NB4 (cell line): Measurements from ENCODE around the gene CSF1.

Experiments used
- DNase-seq: peaks from one replicate; pipeline ENCODE4 v3.0.0; 2010; ENCODE audit warnings: low read depth
- H3K4me3 ChIP-seq: one replicate; pipeline ENCODE4 v1.5.1; 2011; ENCODE audit warnings: mild to moderate bottlenecking, low read depth, low read length, moderate library complexity
- MYC ChIP-seq: IDR thresholded peaks from 2 replicates; pipeline ENCODE4 v1.6.1; 2011; ENCODE audit warnings: low read depth, low read length
- POLR2A ChIP-seq: IDR thresholded peaks from 2 replicates; pipeline ENCODE4 v1.6.1; 2011; ENCODE audit warnings: mild to moderate bottlenecking; ENCODE audit not compliant: insufficient read length; ENCODE audit errors: extremely low read depth
- TF ChIP-seq, protein P1 (sequence below): IDR thresholded peaks from 2 replicates; pipeline ENCODE4 v1.6.1; 2011; ENCODE audit warnings: low read depth, low read length
- TF ChIP-seq, protein P2 (sequence below): IDR thresholded peaks from one replicate; pipeline ENCODE4 v1.5.1; 2012; ENCODE audit warnings: low read depth, low read length

CSF1 gene

DNA sequence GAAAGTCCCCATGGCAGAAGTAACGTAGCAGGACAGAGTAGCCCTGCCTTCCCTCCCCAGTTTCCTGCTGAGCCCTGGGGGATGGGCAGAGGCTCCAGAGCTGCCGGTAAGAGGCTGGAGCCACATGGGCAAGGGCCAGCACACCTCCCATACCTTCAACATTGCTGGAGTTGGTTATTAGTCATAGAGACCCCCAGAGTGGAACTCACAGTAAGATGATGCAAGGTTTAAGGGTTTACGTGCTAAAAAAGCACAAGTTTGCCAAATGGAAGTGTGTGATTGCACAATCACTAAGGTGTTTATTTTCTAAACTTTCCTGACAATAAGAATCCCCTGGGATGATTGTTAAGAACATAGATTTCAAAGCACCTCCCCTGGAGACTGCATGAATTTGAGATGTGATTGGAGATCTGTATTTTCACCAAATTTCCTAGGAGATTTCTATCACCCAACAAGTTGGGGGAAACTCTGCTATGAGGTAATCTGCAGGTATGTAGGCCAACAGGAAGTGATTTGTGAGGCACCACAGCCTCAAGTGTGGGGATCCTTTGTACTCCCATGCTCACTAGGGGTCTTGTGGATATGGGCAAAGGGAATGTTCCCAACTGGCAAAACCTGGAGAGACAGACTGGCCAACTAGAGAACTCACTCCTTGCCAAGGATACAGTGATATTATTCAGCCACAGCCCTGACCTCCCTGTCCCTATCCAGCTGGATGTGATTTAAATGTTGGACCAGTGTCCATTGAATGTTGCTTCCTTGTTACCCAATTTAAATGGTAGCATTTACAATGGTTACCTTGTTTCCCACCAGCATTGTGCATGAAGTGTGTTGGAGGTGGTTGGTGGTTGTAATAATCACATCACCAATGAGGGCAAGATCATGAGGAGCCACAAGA lies 37.1 kb upstream of the CSF1 start:
- H3K4me3 ChIP-seq: no peak overlapping the region
- no peak for TF ChIP-seq POLR2A
- TF ChIP-seq, protein P1, sequence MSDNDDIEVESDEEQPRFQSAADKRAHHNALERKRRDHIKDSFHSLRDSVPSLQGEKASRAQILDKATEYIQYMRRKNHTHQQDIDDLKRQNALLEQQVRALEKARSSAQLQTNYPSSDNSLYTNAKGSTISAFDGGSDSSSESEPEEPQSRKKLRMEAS: no peak
- TF ChIP-seq, protein P2, sequence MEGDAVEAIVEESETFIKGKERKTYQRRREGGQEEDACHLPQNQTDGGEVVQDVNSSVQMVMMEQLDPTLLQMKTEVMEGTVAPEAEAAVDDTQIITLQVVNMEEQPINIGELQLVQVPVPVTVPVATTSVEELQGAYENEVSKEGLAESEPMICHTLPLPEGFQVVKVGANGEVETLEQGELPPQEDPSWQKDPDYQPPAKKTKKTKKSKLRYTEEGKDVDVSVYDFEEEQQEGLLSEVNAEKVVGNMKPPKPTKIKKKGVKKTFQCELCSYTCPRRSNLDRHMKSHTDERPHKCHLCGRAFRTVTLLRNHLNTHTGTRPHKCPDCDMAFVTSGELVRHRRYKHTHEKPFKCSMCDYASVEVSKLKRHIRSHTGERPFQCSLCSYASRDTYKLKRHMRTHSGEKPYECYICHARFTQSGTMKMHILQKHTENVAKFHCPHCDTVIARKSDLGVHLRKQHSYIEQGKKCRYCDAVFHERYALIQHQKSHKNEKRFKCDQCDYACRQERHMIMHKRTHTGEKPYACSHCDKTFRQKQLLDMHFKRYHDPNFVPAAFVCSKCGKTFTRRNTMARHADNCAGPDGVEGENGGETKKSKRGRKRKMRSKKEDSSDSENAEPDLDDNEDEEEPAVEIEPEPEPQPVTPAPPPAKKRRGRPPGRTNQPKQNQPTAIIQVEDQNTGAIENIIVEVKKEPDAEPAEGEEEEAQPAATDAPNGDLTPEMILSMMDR: no peak
- TF ChIP-seq MYC: no peak
- DNase-seq: no peak

DNA sequence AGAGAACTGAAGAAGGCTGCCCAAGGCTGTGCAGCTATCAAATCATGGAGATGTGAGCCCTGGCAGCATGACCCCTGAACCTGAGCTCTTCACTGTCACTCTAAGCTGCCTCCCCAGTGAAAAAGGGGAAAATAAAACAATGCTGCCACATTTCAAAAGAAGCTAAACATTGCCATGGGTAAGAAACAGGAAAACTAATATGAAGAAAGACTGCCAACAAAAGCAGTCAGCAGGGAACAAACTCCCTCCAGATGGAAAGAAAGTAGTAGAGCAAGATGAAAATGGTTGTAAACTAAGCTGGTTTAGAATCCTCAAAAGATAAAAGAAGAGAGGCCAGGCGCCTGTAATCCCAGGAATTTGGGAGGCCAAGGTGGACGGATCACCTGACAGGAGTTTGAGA lies 36.2 kb upstream of the CSF1 start:
- TF ChIP-seq, protein P2: no peak
- no peak for TF ChIP-seq MYC
- TF ChIP-seq, protein P1: no peak
- TF ChIP-seq POLR2A: no peak
- DNase-seq: no peak
- no peak overlapping the region for H3K4me3 ChIP-seq

DNA sequence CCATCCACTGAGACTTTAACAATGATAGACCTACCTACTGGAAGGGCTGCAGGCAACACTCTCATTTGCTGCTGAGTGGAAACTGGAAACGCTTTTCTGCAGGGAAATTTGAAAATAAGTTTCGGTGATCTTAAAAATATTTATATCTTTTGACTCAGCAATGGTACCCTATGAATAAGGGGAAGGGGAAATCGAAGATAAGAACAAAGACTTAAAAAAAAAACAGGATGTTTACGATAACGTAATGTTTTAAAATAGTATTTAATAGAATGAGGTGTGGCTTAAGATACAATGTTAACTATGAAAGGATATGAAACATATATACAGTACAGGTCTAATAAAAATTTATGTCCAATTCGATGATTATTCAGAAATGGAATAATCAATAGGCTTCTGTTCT lies 34.8 kb upstream of the CSF1 start:
- no peak overlapping the region for H3K4me3 ChIP-seq
- no peak for DNase-seq
- TF ChIP-seq MYC (no peak), POLR2A (no peak)
- TF ChIP-seq, protein P2: no peak
- TF ChIP-seq, protein P1: no peak

DNA sequence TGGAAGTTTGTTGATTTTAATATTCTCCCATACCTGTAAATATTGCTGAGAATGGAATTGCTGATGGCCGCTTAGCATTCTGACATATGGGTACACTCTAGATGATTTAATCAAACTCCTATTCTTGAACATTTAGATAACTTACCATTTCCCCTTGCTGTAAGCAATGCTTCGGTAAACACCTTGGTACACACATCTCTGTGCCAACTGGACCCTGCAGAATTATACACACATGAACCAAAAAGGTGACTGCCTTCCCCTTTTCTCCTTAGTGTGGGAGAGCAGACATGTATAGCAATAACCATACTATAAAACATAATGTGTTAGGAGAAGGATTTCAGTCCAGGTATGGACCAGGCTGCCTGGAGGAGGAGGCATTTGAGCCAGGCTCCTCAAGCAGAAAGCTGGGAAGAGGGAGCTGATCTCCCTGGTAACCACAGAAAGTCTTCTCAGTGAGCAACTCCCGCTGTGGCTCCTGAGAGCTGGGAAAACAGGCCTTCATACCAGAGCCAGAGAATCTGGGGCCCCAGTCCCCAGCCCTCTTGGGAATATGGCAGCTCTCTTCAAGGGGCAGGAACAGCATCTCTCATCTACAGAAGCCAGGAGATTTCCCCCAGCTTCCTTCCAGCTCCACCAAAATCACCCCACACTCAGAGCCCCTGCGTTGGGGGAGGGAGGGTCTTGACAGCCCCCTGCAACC lies 33.9 kb upstream of the CSF1 start:
- TF ChIP-seq MYC (no peak), POLR2A (no peak)
- TF ChIP-seq, protein P1: no peak
- TF ChIP-seq, protein P2: no peak
- no peak for DNase-seq
- H3K4me3 ChIP-seq: no peak overlapping the region

DNA sequence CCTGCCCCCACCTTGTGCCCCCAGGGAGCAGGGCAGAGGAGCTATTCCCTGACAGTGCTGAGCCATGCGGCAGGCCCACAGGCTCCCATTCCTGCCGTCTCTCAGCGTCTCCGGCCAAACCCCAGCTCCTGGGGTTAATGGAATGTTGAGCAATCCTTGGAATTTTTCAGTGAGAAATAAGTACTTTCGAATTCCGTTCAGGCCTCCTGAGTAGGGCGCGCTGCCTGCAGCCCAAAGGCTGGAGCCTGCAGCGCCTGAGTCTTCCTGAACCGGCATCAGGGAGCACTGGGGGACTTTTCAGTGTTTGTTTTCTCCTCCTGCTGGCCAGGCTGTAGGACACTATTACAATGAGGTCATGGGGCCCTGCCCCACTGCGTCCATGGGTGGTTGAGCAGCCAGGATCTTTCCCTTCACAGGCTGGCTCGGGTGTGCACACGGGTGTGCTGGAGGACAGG lies 33.3 kb upstream of the CSF1 start:
- no peak overlapping the region for H3K4me3 ChIP-seq
- DNase-seq: no peak
- TF ChIP-seq, protein P2: no peak
- TF ChIP-seq MYC: no peak
- TF ChIP-seq, protein P1: no peak
- no peak for TF ChIP-seq POLR2A
